Activated CD4-positive, alpha-beta memory T cell treated with anti-CD3 and anti-CD28 coated beads for 36 hours (primary cell): ENCODE results near the gene RHOBTB3. TPM values are rescaled to one million over a fixed set of nuclear protein-coding genes. Genes with fewer than 3 reads are reported as not detected.

Experiments used
- CTCF ChIA-PET: fragments of 350-600 bp; sonication (Branson Sonifier 250); formaldehyde crosslinking; loops from one replicate; lab custom pipeline; 2021; ENCODE audit warnings: antibody characterized with exemption, inconsistent platforms; lab: Charles Lee
- POLR2A ChIA-PET: fragments of 350-600 bp; sonication (Branson Sonifier 250); formaldehyde crosslinking; loops from one replicate; lab custom pipeline; 2021; ENCODE audit warnings: antibody characterized with exemption; lab: Charles Lee
- DNase-seq: peaks from one replicate; pipeline ENCODE4 v3.0.0-alpha.2; 2020
- H3K27ac Mint-ChIP-seq: one replicate; pipeline ENCODE4 v1.8.0; 2021; ENCODE audit warnings: mixed read lengths
- H3K27me3 Mint-ChIP-seq: one replicate; pipeline ENCODE4 v1.8.0; 2021; ENCODE audit warnings: mixed read lengths
- H3K36me3 Mint-ChIP-seq: one replicate; pipeline ENCODE4 v1.8.0; 2021; ENCODE audit warnings: mixed read lengths
- H3K4me1 Mint-ChIP-seq: one replicate; pipeline ENCODE4 v1.8.0; 2021; ENCODE audit warnings: low read depth, mixed read lengths
- H3K4me3 Mint-ChIP-seq: one replicate; pipeline ENCODE4 v1.8.0; 2021; ENCODE audit warnings: mild to moderate bottlenecking, mixed read lengths
- H3K9me3 Mint-ChIP-seq: one replicate; pipeline ENCODE4 v1.8.0; 2021; ENCODE audit warnings: mixed read lengths
- intact Hi-C: fragments of 100-400 bp; cut with micrococcal nuclease; formaldehyde crosslinking; loops from one replicate; pipeline ENCODE4 v1.15.1; 2023
- total RNA-seq, 2 experiments: library from RNA; stranded (reverse); gene quantifications; one replicate each; pipeline ENCODE4 v1.2.3, GENCODE V29; 2021

Gene RHOBTB3
- total RNA-seq, 2 experiments from 2014 or later, result 0.75 to 0.97 TPM

DNA sequence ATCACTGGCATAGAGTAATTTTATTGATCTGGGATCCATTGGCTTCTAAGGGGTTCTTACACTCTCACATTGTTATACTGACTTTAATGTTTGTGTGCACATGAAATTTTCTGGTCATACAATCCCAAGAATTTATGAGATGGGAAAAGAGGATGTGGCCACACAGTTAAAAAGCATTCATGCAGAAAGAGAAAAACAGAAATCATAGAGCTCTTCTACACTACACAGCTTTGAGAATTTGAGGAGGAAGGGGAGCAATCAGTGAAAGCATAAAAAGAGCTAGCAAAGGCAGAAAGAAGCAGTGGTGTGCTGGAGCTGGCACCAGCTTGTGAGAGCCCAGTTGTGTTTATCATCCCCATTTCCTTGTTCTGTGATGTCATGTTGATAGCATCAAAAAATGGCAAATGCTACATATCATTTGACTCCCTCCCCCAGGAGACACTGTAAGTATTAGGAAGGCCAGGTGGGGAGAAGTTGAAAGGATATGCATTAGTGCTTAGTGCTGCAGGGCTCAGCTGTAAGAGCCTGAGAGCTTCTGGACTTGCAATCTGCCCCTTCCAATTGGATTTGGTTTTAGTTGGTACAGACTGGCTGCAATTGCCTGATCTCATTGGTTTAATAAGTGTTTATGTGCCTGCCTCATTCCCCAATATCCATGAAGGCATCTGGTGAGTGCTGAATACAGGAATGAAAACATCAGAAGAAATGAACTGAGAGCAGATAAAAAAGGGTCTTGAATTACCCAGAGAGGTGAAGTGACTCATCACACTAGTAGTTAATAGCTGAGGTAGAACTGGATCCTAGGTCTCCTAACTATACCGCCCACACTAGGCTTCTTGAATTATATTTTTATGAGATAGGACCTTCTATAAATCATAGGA is 30.9 kb downstream of the RHOBTB3 start:
- no peaks in the 10 kb centered on the region for H3K36me3 Mint-ChIP-seq
- CTCF ChIA-PET, result interaction anchor here (0.8 to 2.7 kb wide), 5 partner anchors 19 to 98 kb away, joined by 3 to 11 read pairs (median 3); no protein-coding TSS in a partner anchor
- intact Hi-C loops, result loop anchor here (5.0 kb wide), 2 partner anchors 100 to 520 kb away; no protein-coding TSS in a partner anchor
- no peak for DNase-seq
- H3K4me3 Mint-ChIP-seq, result no peak overlapping the region
- H3K27ac Mint-ChIP-seq, result no peak overlapping the region
- no peaks in the 10 kb centered on the region for H3K9me3 Mint-ChIP-seq
- POLR2A ChIA-PET, result interaction anchor here (1.2 kb wide), 1 partner anchor 50 kb away, joined by 3 read pairs; no protein-coding TSS in a partner anchor
- peaks cover 23% of the 10 kb centered on the region for H3K4me1 Mint-ChIP-seq
- H3K27me3 Mint-ChIP-seq, result peaks cover 4% of the 10 kb centered on the region

DNA sequence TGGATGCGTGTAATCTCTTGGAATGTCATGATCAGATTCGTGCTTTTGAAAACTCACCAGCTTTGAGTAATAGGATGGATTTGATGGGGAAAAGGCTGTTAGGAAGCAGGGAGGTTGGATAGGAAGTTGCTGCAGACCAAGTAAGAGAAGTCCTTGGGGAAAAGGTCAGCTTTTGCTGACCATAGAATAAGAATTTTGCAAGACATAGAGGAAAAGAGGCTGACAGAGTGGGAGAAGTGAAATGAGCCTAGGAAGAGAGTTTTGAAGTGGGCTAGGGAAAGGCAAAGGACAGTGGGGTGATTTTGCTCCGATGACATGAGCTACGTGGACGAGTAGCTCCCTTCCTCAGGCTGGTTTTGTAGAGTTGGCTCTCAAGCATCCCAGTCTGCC is 31.5 kb downstream of the RHOBTB3 start:
- H3K36me3 Mint-ChIP-seq, result no peaks in the 10 kb centered on the region
- peaks cover 4% of the 10 kb centered on the region for H3K27me3 Mint-ChIP-seq
- H3K27ac Mint-ChIP-seq, result no peak overlapping the region
- no peak overlapping the region for H3K4me3 Mint-ChIP-seq
- no peaks in the 10 kb centered on the region for H3K9me3 Mint-ChIP-seq
- ChIA-PET CTCF (interaction anchor here (0.8 to 2.7 kb wide), 5 partner anchors 19 to 98 kb away, joined by 3 to 11 read pairs (median 3); no protein-coding TSS in a partner anchor), POLR2A (interaction anchor here (1.2 kb wide), 1 partner anchor 51 kb away, joined by 3 read pairs; no protein-coding TSS in a partner anchor)
- intact Hi-C loops, result loop anchor here (5.0 kb wide), 2 partner anchors 100 to 520 kb away; no protein-coding TSS in a partner anchor
- DNase-seq, result no peak
- peaks cover 23% of the 10 kb centered on the region for H3K4me1 Mint-ChIP-seq

DNA sequence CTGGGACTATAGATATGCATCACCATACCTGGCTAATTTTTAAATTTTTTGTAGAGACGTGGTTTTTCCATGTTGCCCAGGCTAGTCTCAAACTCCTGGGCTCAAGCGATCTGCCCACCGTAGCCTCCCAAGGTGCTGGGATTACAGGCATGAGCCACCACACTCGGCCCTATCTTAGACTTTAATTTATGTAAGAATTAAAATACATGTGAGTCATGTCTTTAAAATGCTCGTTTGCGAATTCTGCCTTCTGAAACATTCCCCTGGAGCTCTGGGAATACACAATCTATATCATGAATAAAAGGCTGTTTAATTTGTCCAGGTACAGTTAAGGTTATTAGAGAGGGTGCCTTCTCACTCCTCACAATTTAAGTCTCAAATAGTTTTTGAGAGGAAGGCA is 32.8 kb downstream of the RHOBTB3 start:
- no peak for DNase-seq
- POLR2A ChIA-PET, result no interaction called here
- H3K4me1 Mint-ChIP-seq, result peaks cover 23% of the 10 kb centered on the region
- H3K36me3 Mint-ChIP-seq, result no peaks in the 10 kb centered on the region
- H3K9me3 Mint-ChIP-seq, result no peaks in the 10 kb centered on the region
- intact Hi-C loops, result loop anchor here (5.0 kb wide), 2 partner anchors 102 to 518 kb away; no protein-coding TSS in a partner anchor
- H3K27me3 Mint-ChIP-seq, result peaks cover 4% of the 10 kb centered on the region
- H3K4me3 Mint-ChIP-seq, result no peak overlapping the region
- CTCF ChIA-PET, result interaction anchor here (1.7 to 2.7 kb wide), 3 partner anchors 17 to 100 kb away, joined by 4 to 11 read pairs (median 5); no protein-coding TSS in a partner anchor
- no peak overlapping the region for H3K27ac Mint-ChIP-seq

DNA sequence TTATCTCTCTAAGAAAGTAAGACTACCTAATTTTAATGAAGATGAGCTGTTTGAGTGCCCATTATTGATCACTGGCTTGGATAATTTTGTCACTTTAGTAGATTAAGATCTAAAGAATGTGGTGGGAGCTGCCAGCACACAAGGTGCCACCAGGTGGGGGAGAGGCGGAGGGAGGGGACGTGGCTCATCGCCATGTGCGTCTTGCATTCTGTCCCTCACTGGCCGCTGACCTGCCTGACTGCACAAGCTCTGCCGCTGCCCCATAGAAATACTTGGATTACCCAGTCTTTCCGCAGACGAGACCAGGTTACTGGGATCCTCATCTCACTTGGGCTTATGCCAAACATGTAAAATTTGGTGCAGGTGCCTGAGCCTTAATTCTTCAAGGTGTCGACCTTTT is 37.6 kb downstream of the RHOBTB3 start:
- ChIA-PET CTCF (interaction anchor here (1.0 to 4.4 kb wide), 3 partner anchors 13 to 76 kb away, joined by 3 to 58 read pairs (median 8); no protein-coding TSS in a partner anchor), POLR2A (no interaction called here)
- Mint-ChIP-seq H3K27me3 (peaks cover 2% of the 10 kb centered on the region), H3K4me1 (no peaks in the 10 kb centered on the region), H3K27ac (no peak overlapping the region), H3K36me3 (no peaks in the 10 kb centered on the region), H3K4me3 (no peak overlapping the region), H3K9me3 (no peaks in the 10 kb centered on the region)
- intact Hi-C loops, result no loop called here
- DNase-seq, result no peak

DNA sequence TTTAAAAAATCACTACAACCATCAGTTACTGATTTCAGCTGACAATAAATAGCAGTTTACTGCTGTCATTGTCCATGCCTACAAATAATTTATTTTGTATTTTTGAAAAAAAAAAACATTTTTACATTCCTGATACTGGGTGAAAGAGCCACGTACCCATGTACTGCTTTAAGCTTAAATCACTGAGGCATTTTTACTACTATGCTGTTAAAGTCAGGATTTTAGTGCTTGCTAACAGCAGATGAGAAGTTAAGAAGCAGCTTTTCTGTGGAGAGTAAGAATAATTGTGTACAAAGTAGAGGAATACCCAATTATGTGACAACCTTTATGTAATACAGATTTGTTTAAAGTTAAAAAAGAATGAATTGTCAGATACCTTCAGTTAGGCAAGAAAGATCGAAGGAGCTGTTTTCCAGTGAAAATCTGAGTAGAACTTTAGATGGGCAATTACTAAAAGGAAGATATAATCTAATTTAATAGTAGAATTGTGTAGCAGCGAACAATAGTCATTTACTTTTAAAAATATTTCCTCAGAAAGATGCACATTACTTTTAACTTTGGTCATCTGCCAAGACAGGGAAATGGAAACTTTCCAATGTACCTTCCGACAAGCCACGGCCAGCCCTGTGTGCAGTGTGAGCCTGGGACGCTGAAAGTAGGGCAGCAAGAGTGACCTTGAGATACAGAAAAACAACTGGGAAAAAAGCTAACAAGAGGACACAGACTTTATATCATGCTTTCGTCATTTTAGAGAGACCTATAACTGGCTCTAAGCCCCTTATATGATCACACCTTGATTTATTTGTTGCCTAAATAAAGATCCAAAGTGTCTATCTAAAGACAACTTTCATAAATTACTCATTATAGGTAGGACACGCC is 39.9 kb downstream of the RHOBTB3 start:
- H3K27me3 Mint-ChIP-seq, result no peaks in the 10 kb centered on the region

DNA sequence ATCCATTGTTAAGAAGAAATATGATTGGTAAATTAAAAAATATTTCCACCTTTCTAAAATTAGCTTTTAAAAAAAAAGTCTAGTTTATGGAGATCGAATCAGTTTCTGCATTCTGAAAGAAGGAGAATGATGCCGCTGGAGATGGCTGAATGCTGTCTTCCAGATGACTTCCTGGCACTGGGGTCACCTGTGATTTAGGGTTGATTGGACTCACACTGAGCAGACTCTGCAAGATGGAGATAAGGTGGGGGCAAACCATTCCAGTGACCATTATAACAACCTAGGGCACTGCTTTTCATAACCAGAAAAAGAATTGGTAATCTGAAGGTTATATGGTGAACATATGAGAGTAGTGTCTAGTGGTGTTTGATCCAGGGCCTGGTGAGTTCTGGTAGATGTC is 40.8 kb downstream of the RHOBTB3 start:
- H3K27ac Mint-ChIP-seq, result no peak overlapping the region
- H3K4me1 Mint-ChIP-seq, result no peaks in the 10 kb centered on the region
- H3K27me3 Mint-ChIP-seq, result no peaks in the 10 kb centered on the region
- ChIA-PET POLR2A (no interaction called here), CTCF (interaction anchor here (1.2 to 4.4 kb wide), 3 partner anchors 10 to 102 kb away, joined by 3 to 58 read pairs (median 3); no protein-coding TSS in a partner anchor)
- no peaks in the 10 kb centered on the region for H3K36me3 Mint-ChIP-seq
- intact Hi-C loops, result no loop called here
- H3K9me3 Mint-ChIP-seq, result no peaks in the 10 kb centered on the region
- DNase-seq, result no peak
- H3K4me3 Mint-ChIP-seq, result no peak overlapping the region

More for the DNA sequence above, 39.9 kb downstream of the RHOBTB3 start:
- no peaks in the 10 kb centered on the region for H3K9me3 Mint-ChIP-seq
- no peak overlapping the region for H3K27ac Mint-ChIP-seq
- CTCF ChIA-PET, result interaction anchor here (0.9 to 4.4 kb wide), 4 partner anchors 10 to 101 kb away, joined by 3 to 58 read pairs (median 3); no protein-coding TSS in a partner anchor
- intact Hi-C loops, result no loop called here
- no peak overlapping the region for H3K4me3 Mint-ChIP-seq
- no peaks in the 10 kb centered on the region for H3K4me1 Mint-ChIP-seq
- H3K36me3 Mint-ChIP-seq, result no peaks in the 10 kb centered on the region
- no peak for DNase-seq
- POLR2A ChIA-PET, result no interaction called here

DNA sequence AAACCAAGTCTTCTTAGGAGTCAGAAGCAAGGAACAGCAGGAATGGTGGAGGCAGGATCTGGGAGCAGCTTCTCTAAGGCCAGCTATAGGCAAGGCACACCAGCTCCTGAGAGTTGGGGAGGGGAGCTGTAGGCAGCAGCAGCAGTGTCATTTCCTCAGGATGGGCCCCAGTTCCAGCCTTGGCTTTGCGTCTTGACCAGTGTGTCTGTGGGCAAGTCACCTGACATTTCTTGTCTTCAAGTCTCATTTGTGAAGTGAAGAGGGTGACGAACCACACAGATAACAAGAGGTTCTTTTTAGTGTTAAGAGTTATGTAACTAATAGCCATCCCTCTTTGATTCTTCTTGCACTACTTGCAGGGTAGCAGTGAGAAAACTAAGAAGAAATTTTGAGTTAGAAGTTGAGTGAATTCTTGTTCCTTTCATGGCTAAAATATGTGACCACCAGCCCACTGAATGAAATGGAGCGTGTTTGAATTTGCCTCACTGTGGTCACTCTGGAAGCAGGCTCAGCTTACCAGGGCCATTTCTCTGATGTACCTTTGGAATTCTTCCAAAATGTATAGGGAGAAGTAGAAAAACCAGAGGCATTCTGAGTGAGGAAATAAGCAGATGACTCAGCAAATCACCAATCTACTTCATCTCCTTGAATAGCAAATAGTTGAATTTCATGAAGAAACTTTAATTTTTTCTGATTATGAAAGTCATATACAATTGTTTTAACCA is 42.4 kb downstream of the RHOBTB3 start:
- Mint-ChIP-seq H3K27ac (no peak overlapping the region), H3K36me3 (no peaks in the 10 kb centered on the region), H3K4me3 (no peak overlapping the region), H3K27me3 (no peaks in the 10 kb centered on the region), H3K4me1 (no peaks in the 10 kb centered on the region), H3K9me3 (no peaks in the 10 kb centered on the region)
- CTCF ChIA-PET, result interaction anchor here (1.4 kb wide), 1 partner anchor 8 kb away, joined by 7 read pairs; no protein-coding TSS in a partner anchor
- no peak for DNase-seq
- intact Hi-C loops, result no loop called here
- POLR2A ChIA-PET, result no interaction called here

DNA sequence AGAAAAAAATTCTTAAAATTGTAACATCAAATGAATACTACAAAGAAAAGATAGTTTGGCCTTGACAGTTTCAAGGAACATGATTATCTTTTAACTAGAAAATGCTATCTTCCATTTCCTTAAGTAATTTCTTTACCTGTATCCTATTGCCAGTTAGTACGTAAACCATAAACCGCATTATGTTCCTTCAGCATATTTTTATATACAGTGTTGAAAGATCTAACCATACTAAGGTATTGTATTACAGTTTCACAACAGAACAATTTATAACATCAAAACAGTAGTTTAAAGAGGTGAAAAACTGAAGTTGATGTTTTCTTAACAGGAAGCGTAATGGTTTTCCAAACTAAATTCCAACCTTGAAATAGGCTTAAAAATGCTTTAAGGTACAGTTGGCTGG is 46.3 kb downstream of the RHOBTB3 start:
- ChIA-PET CTCF (interaction anchor here (11.2 kb wide), 1 partner anchor 70 kb away, joined by 463 read pairs; no protein-coding TSS in a partner anchor), POLR2A (no interaction called here)
- DNase-seq, result no peak
- peaks cover 4% of the 10 kb centered on the region for H3K4me1 Mint-ChIP-seq
- H3K4me3 Mint-ChIP-seq, result no peak overlapping the region
- H3K27ac Mint-ChIP-seq, result no peak overlapping the region
- no peaks in the 10 kb centered on the region for H3K27me3 Mint-ChIP-seq
- no peaks in the 10 kb centered on the region for H3K36me3 Mint-ChIP-seq
- H3K9me3 Mint-ChIP-seq, result no peaks in the 10 kb centered on the region
- intact Hi-C loops, result no loop called here

DNA sequence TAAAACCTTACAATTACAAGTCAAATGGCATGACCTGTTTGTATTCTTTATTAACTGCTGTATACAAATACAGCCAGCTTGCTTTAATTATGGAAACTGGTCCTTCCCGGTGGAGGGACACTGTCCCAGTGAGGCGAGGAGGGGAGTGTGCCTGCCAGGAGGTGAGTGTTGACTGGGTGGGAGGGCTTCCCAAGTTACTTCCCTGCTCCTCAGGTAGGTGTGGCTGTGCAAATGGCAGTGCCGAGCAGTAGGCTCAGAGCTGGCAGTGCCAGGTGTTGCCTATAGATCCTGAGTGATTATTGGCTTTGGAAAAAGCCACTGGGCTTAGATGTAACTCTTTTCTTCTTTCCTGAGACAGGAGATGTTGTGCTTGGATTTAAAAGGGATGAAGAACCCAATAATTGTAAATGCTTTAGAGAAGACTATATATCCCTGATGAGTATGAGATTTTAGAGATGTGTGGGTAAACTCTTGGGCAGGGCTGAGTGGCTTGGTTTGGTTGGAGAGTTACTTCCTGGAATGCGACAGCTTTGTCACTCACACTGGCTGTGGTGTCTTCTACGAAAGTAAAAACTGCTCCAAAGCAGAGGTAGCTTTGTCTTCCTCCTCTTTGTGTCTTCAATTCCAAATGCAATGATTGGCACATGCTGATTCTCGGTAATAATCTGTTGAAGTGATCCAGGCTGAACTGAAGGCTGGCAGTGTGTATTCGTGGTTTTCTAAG is 47.7 kb downstream of the RHOBTB3 start:
- H3K36me3 Mint-ChIP-seq, result no peaks in the 10 kb centered on the region
- CTCF ChIA-PET, result interaction anchor here (1.2 to 11.2 kb wide), 4 partner anchors 12 to 114 kb away, joined by 3 to 463 read pairs (median 3); no protein-coding TSS in a partner anchor
- no peaks in the 10 kb centered on the region for H3K9me3 Mint-ChIP-seq
- DNase-seq, result no peak
- H3K4me1 Mint-ChIP-seq, result peaks cover 4% of the 10 kb centered on the region
- H3K4me3 Mint-ChIP-seq, result no peak overlapping the region
- no peaks in the 10 kb centered on the region for H3K27me3 Mint-ChIP-seq
- H3K27ac Mint-ChIP-seq, result no peak overlapping the region
- intact Hi-C loops, result no loop called here
- POLR2A ChIA-PET, result interaction anchor here (1.0 kb wide), 1 partner anchor 19 kb away, joined by 3 read pairs; no protein-coding TSS in a partner anchor

DNA sequence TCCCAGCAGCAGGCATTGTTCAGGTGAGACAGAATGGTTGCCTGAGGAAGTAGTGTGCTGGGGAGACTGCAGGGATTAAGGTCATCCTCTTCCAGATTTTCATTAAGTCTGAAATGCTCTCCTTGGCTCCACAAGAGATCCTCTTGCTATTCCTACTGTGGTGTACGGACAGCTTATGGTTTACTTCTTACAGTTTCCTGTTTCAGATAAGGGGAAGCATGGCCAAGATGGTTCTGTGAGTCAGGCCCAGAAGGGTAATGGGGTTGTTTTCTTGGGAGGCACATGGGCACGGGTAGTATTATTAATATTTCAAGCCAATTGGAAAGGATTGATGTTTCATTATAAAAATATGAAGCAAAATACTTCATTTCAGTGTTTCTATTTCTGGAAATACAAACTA is 48.5 kb downstream of the RHOBTB3 start:
- DNase-seq, result no peak
- Mint-ChIP-seq H3K27ac (no peak overlapping the region), H3K4me1 (peaks cover 4% of the 10 kb centered on the region), H3K4me3 (no peak overlapping the region), H3K36me3 (no peaks in the 10 kb centered on the region), H3K27me3 (no peaks in the 10 kb centered on the region), H3K9me3 (no peaks in the 10 kb centered on the region)
- ChIA-PET POLR2A (interaction anchor here (1.0 kb wide), 1 partner anchor 20 kb away, joined by 3 read pairs; no protein-coding TSS in a partner anchor), CTCF (interaction anchor here (1.2 to 11.2 kb wide), 6 partner anchors 10 to 115 kb away, joined by 3 to 463 read pairs (median 6); no protein-coding TSS in a partner anchor)
- intact Hi-C loops, result loop anchor here (2.0 kb wide), 1 partner anchor 29 kb away; no protein-coding TSS in a partner anchor
